A673 (cell line): Measurements from ENCODE around the gene VSIR. TPM values are rescaled to one million over a fixed set of nuclear protein-coding genes. Genes with fewer than 3 reads are reported as not detected.

ENCODE experiments used
- BruUV-seq: library from RNA; stranded (reverse); fragments of 400-500 nt; replicated peaks from 2 replicates; lab custom pipeline; 2021; lab: Mats Ljungman, UMichigan
- CTCF ChIA-PET: fragments of 300-600 bp; sonication (Branson Sonifier 250); formaldehyde crosslinking; loops from one replicate; lab custom pipeline; 2022; ENCODE audit warnings: antibody characterized with exemption; lab: Charles Lee
- POLR2A ChIA-PET: fragments of 300-600 bp; sonication (Branson Sonifier 250); formaldehyde crosslinking; loops from one replicate; lab custom pipeline; 2022; ENCODE audit warnings: antibody characterized with exemption; ENCODE audit not compliant: low non-redundant PET; lab: Charles Lee
- DNase-seq: peaks from one replicate; pipeline ENCODE4 v3.0.0-alpha.2; 2015; ENCODE audit warnings: low spot score
- H3K27ac ChIP-seq: fragments of 200-600 bp; sonication (generic); 2 replicates; pipeline ENCODE4 v1.5.1; 2016; ENCODE audit warnings: mixed run types, low read depth, mild to moderate bottlenecking, mixed read lengths, antibody characterized with exemption, low read length; ENCODE audit not compliant: poor library complexity, severe bottlenecking
- H3K27me3 ChIP-seq: fragments of 200-600 bp; sonication (generic); replicated peaks from 2 replicates; pipeline ENCODE4 v1.6.1; 2017; ENCODE audit warnings: mixed run types, low read depth, mild to moderate bottlenecking, mixed read lengths, antibody characterized with exemption, low read length; ENCODE audit not compliant: insufficient read depth, poor library complexity
- H3K36me3 ChIP-seq: fragments of 200-600 bp; sonication (generic); 2 replicates; pipeline ENCODE4 v1.6.1; 2016; ENCODE audit warnings: mixed run types, mild to moderate bottlenecking, mixed read lengths, antibody characterized with exemption, low read length; ENCODE audit not compliant: insufficient read depth, poor library complexity, severe bottlenecking
- H3K4me1 ChIP-seq: fragments of 200-600 bp; sonication (generic); 2 replicates; pipeline ENCODE4 v1.6.1; 2017; ENCODE audit warnings: mixed run types, mild to moderate bottlenecking, mixed read lengths, antibody characterized with exemption, low read length; ENCODE audit not compliant: insufficient read depth, poor library complexity, severe bottlenecking
- H3K4me3 ChIP-seq: fragments of 200-600 bp; sonication (generic); 2 replicates; pipeline ENCODE4 v1.5.1; 2016; ENCODE audit warnings: low read depth, mixed run types, mild to moderate bottlenecking, mixed read lengths, low read length; ENCODE audit not compliant: poor library complexity, severe bottlenecking
- H3K9me3 ChIP-seq: fragments of 200-600 bp; sonication (generic); 2 replicates; pipeline ENCODE4 v1.6.1; 2016; ENCODE audit warnings: mixed run types, low read depth, mild to moderate bottlenecking, mixed read lengths, antibody characterized with exemption, low read length; ENCODE audit not compliant: poor library complexity, severe bottlenecking
- CTCF ChIP-seq: fragments of 300-800, 200-600 bp; sonication (generic); conservative IDR thresholded peaks from 2 replicates; pipeline ENCODE4 v1.5.1; 2017; ENCODE audit warnings: low read depth, mild to moderate bottlenecking, antibody characterized with exemption, low read length, moderate library complexity, mixed read lengths
- EZH2 ChIP-seq: fragments of 200-600 bp; sonication (generic); IDR thresholded peaks from 2 replicates; pipeline ENCODE4 v1.6.1; 2017; ENCODE audit warnings: borderline replicate concordance, low read depth, mild to moderate bottlenecking, mixed read lengths, antibody characterized with exemption, low read length; ENCODE audit not compliant: poor library complexity, severe bottlenecking
- intact Hi-C: fragments of 100-400 bp; cut with micrococcal nuclease; formaldehyde crosslinking; loops from one replicate; pipeline ENCODE4 v1.10.0; 2022; ENCODE audit not compliant: unreplicated experiment
- total RNA-seq: library from RNA; stranded (reverse); gene quantifications from 2 replicates; pipeline ENCODE4 v1.2.3, GENCODE V29; 2021

Gene VSIR
- total RNA-seq, 1 experiment from 2014 or later: not detected

GRCh38 chr10:71757399-71757922 lies 15.9 kb downstream of the VSIR start:
- ChIA-PET CTCF (interaction anchor here (0.6 kb wide), 1 partner anchor 26 kb away, joined by 3 read pairs; no protein-coding TSS in a partner anchor), POLR2A (no interaction called here)
- intact Hi-C loops: no loop called here
- Histone ChIP-seq H3K4me3 (no peak overlapping the region), H3K9me3 (no peaks in the 10 kb centered on the region), H3K4me1 (no peaks in the 10 kb centered on the region), H3K27ac (no peak overlapping the region), H3K36me3 (no peaks in the 10 kb centered on the region), H3K27me3 (no peaks in the 10 kb centered on the region)
- BruUV-seq: no TSS peak
- no peak for DNase-seq
- TF ChIP-seq EZH2 (no peak), CTCF (no peak)

- Histone ChIP-seq H3K27me3 (no peaks in the 10 kb centered on the region), H3K9me3 (no peaks in the 10 kb centered on the region), H3K4me3 (no peak overlapping the region), H3K27ac (no peak overlapping the region), H3K36me3 (no peaks in the 10 kb centered on the region), H3K4me1 (no peaks in the 10 kb centered on the region)
- no peak for DNase-seq
- ChIA-PET POLR2A (no interaction called here), CTCF (no interaction called here)
- TF ChIP-seq EZH2: no peak
- no peak for TF ChIP-seq CTCF
- BruUV-seq: no TSS peak
- intact Hi-C loops: no loop called here
Observed at GRCh38 chr10:71756311-71757191, 16.8 kb downstream of the VSIR start.

- DNase-seq: no peak
- Histone ChIP-seq H3K4me3 (no peak overlapping the region), H3K27ac (no peak overlapping the region), H3K36me3 (no peaks in the 10 kb centered on the region), H3K4me1 (no peaks in the 10 kb centered on the region), H3K27me3 (no peaks in the 10 kb centered on the region), H3K9me3 (no peaks in the 10 kb centered on the region)
- no peak for TF ChIP-seq EZH2
- TF ChIP-seq CTCF: no peak
- POLR2A ChIA-PET: no interaction called here
- intact Hi-C loops: no loop called here
- CTCF ChIA-PET: no interaction called here
- no TSS peak for BruUV-seq
Observed at GRCh38 chr10:71755179-71755879, 18.0 kb downstream of the VSIR start.
